WTC11 (cell line): ENCODE data around the gene CACNA1F. TPM values are rescaled to one million over a fixed set of nuclear protein-coding genes. Genes with fewer than 3 reads are reported as not detected.

Experiments used
- ATAC-seq: fragments of 200-7000 bp; cut with Tn5 transposase; 2 replicates; pipeline ENCODE4 v1.10.0; 2021; ENCODE audit warnings: mild to moderate bottlenecking, moderate library complexity
- CTCF ChIA-PET: fragments of 300-600 bp; sonication (Branson Sonifier 250); formaldehyde crosslinking; loops from one replicate; lab custom pipeline; 2021; ENCODE audit warnings: antibody characterized with exemption; lab: Charles Lee
- POLR2A ChIA-PET: fragments of 350-600 bp; sonication (Branson Sonifier 250); formaldehyde crosslinking; loops from one replicate; lab custom pipeline; 2021; ENCODE audit warnings: antibody characterized with exemption; lab: Charles Lee
- DNase-seq: peaks from one replicate; pipeline ENCODE4 v3.0.0; 2021; ENCODE audit warnings: low spot score
- H3K27ac Mint-ChIP-seq: 2 replicates; pipeline ENCODE4 v1.8.0; 2021; ENCODE audit warnings: mixed read lengths
- H3K27me3 Mint-ChIP-seq: 2 replicates; pipeline ENCODE4 v1.8.0; 2021; ENCODE audit warnings: low read depth, mild to moderate bottlenecking, moderate library complexity, mixed read lengths
- H3K36me3 Mint-ChIP-seq: 2 replicates; pipeline ENCODE4 v1.8.0; 2021; ENCODE audit warnings: mixed read lengths
- H3K4me1 Mint-ChIP-seq: 2 replicates; pipeline ENCODE4 v1.8.0; 2022; ENCODE audit warnings: mixed read lengths
- H3K4me3 Mint-ChIP-seq: 2 replicates; pipeline ENCODE4 v1.8.0; 2021; ENCODE audit warnings: mild to moderate bottlenecking, moderate library complexity, mixed read lengths
- H3K9me3 Mint-ChIP-seq: 2 replicates; pipeline ENCODE4 v1.8.0; 2021; ENCODE audit warnings: mixed read lengths
- ESRRA ChIP-seq: sonication (generic); formaldehyde crosslinking; IDR thresholded peaks from 2 replicates; pipeline ENCODE4 v1.8.1; 2022; ENCODE audit warnings: mild to moderate bottlenecking, missing genetic modification reagents, borderline replicate concordance
- FOXK1 ChIP-seq: sonication (generic); formaldehyde crosslinking; IDR thresholded peaks from 2 replicates; pipeline ENCODE4 v1.8.0; 2022; ENCODE audit warnings: mild to moderate bottlenecking, moderate library complexity, missing genetic modification reagents
- GRHL2 ChIP-seq: fragments of 250-450 bp; sonication (Bioruptor Pico); IDR thresholded peaks from 2 replicates; pipeline ENCODE4 v1.8.0; 2022; ENCODE audit warnings: mild to moderate bottlenecking, moderate library complexity; ENCODE audit not compliant: insufficient replicate concordance, severe bottlenecking
- KAT7 ChIP-seq: sonication (generic); formaldehyde crosslinking; IDR thresholded peaks from 2 replicates; pipeline ENCODE4 v1.8.1; 2023; ENCODE audit warnings: missing genetic modification reagents, mild to moderate bottlenecking, borderline replicate concordance
- MYBL2 ChIP-seq: sonication (generic); formaldehyde crosslinking; IDR thresholded peaks from 2 replicates; pipeline ENCODE4 v1.8.1; 2023; ENCODE audit warnings: mild to moderate bottlenecking, moderate library complexity, missing genetic modification reagents
- NFATC4 ChIP-seq: fragments of 250-450 bp; sonication (Bioruptor Pico); IDR thresholded peaks from 2 replicates; pipeline ENCODE4 v1.9.0; 2021; ENCODE audit warnings: mild to moderate bottlenecking
- NFYB ChIP-seq: sonication (generic); formaldehyde crosslinking; conservative IDR thresholded peaks from 2 replicates; pipeline ENCODE4 v1.8.0; 2022; ENCODE audit warnings: low read depth, missing genetic modification reagents
- NR1H2 ChIP-seq: sonication (generic); formaldehyde crosslinking; IDR thresholded peaks from 2 replicates; pipeline ENCODE4 v1.9.0; 2021; ENCODE audit warnings: mild to moderate bottlenecking, moderate library complexity, missing genetic modification reagents
- SMAD3 ChIP-seq: sonication (generic); formaldehyde crosslinking; IDR thresholded peaks from 2 replicates; pipeline ENCODE4 v1.8.0; 2022; ENCODE audit warnings: missing genetic modification reagents, mild to moderate bottlenecking, borderline replicate concordance
- ZBTB21 ChIP-seq: sonication (generic); formaldehyde crosslinking; IDR thresholded peaks from 2 replicates; pipeline ENCODE4 v1.8.1; 2023; ENCODE audit warnings: mild to moderate bottlenecking, missing genetic modification reagents, borderline replicate concordance
- ZNF138 ChIP-seq: sonication (generic); formaldehyde crosslinking; conservative IDR thresholded peaks from 2 replicates; pipeline ENCODE4 v1.8.1; 2022; ENCODE audit warnings: mild to moderate bottlenecking, moderate library complexity, missing genetic modification reagents
- ZNF219 ChIP-seq: sonication (generic); formaldehyde crosslinking; IDR thresholded peaks from 2 replicates; pipeline ENCODE4 v1.8.0; 2023; ENCODE audit warnings: missing genetic modification reagents, mild to moderate bottlenecking, borderline replicate concordance
- ZNF317 ChIP-seq: sonication (generic); formaldehyde crosslinking; IDR thresholded peaks from 2 replicates; pipeline ENCODE4 v1.8.1; 2023; ENCODE audit warnings: low read depth, mild to moderate bottlenecking, moderate library complexity, missing genetic modification reagents, borderline replicate concordance
- ZNF396 ChIP-seq: fragments of 250-450 bp; sonication (Bioruptor Pico); IDR thresholded peaks from 2 replicates; pipeline ENCODE4 v1.8.0; 2021; ENCODE audit warnings: mild to moderate bottlenecking, moderate library complexity, borderline replicate concordance
- total RNA-seq: library from RNA; stranded (reverse); gene quantifications from 3 replicates; pipeline ENCODE4 v1.2.3, GENCODE V29; 2021
- TF ChIP-seq, protein P1 (sequence below): sonication (generic); formaldehyde crosslinking; conservative IDR thresholded peaks from 2 replicates; pipeline ENCODE4 v1.8.1; 2022; ENCODE audit warnings: mild to moderate bottlenecking, missing genetic modification reagents
- TF ChIP-seq, protein P2 (sequence below): sonication (generic); formaldehyde crosslinking; IDR thresholded peaks from 2 replicates; pipeline ENCODE4 v1.8.1; 2022; ENCODE audit warnings: low read depth, mild to moderate bottlenecking, moderate library complexity, missing genetic modification reagents, borderline replicate concordance
- TF ChIP-seq, protein P3 (sequence below): sonication (generic); formaldehyde crosslinking; IDR thresholded peaks from 2 replicates; pipeline ENCODE4 v1.8.0; 2022; ENCODE audit warnings: missing genetic modification reagents
- TF ChIP-seq, protein P4 (sequence below): sonication (generic); formaldehyde crosslinking; IDR thresholded peaks from 2 replicates; pipeline ENCODE4 v1.8.0; 2022; ENCODE audit warnings: mild to moderate bottlenecking, missing genetic modification reagents
- TF ChIP-seq, protein P5 (sequence below): sonication (generic); formaldehyde crosslinking; IDR thresholded peaks from 2 replicates; pipeline ENCODE4 v1.8.0; 2023; ENCODE audit warnings: missing genetic modification reagents
- TF ChIP-seq, protein P6 (sequence below): sonication (generic); formaldehyde crosslinking; conservative IDR thresholded peaks from 2 replicates; pipeline ENCODE4 v1.8.1; 2023; ENCODE audit warnings: mild to moderate bottlenecking, low read depth, missing genetic modification reagents, moderate library complexity
- TF ChIP-seq, protein P7 (sequence below): sonication (generic); formaldehyde crosslinking; IDR thresholded peaks from 2 replicates; pipeline ENCODE4 v1.8.1; 2023; ENCODE audit warnings: mild to moderate bottlenecking, missing genetic modification reagents
- TF ChIP-seq, protein P8 (sequence below): sonication (generic); formaldehyde crosslinking; IDR thresholded peaks from 2 replicates; pipeline ENCODE4 v1.8.1; 2023; ENCODE audit warnings: mild to moderate bottlenecking, missing genetic modification reagents, moderate library complexity
- TF ChIP-seq, protein P9 (sequence below): fragments of 200-600 bp; IDR thresholded peaks from 2 replicates; pipeline ENCODE4 v1.8.0; 2022; ENCODE audit warnings: antibody characterized with exemption

The CACNA1F gene
- total RNA-seq, 1 experiment from 2014 or later, result 1.6 TPM

DNA sequence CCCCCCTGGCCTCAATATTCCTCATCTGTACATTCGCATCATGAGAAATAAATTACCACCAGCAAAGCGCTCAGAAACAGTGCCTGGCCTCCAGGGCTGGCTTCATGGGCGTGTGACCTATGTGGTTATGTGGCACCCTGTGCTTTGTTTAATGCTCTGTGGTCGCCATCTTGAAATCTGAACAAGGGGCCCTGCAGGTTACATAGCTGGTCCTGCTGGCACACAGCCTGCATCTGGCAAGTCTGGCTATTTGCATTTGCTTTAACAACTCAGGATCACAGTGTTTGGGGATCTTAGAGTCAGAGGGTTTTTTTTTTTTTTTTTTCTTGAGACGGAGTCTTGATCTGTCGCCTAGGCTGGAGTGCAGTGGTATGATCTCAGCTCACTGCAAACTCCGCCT lies 21.5 kb upstream of the CACNA1F start:
- no peaks in the 10 kb centered on the region for H3K27me3 Mint-ChIP-seq
- no peak overlapping the region for H3K27ac Mint-ChIP-seq
- H3K4me3 Mint-ChIP-seq, result no peak overlapping the region
- no peaks in the 10 kb centered on the region for H3K4me1 Mint-ChIP-seq
- DNase-seq (no peak), ATAC-seq (no peak)
- no peaks in the 10 kb centered on the region for H3K36me3 Mint-ChIP-seq
- ChIA-PET POLR2A (no interaction called here), CTCF (no interaction called here)
- no peaks in the 10 kb centered on the region for H3K9me3 Mint-ChIP-seq
- TF ChIP-seq ZNF317 (CRISPR knock-in tag) (no peak), SMAD3 (no peak), NFATC4 (CRISPR knock-in tag) (no peak), ZNF138 (CRISPR knock-in tag) (no peak), GRHL2 (CRISPR knock-in tag) (no peak), KAT7 (CRISPR knock-in tag) (no peak), MYBL2 (CRISPR knock-in tag) (no peak), NFYB (no peak)
- TF ChIP-seq, protein P1, sequence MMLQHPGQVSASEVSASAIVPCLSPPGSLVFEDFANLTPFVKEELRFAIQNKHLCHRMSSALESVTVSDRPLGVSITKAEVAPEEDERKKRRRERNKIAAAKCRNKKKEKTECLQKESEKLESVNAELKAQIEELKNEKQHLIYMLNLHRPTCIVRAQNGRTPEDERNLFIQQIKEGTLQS (CRISPR knock-in tag), result no peak
- TF ChIP-seq, protein P2, sequence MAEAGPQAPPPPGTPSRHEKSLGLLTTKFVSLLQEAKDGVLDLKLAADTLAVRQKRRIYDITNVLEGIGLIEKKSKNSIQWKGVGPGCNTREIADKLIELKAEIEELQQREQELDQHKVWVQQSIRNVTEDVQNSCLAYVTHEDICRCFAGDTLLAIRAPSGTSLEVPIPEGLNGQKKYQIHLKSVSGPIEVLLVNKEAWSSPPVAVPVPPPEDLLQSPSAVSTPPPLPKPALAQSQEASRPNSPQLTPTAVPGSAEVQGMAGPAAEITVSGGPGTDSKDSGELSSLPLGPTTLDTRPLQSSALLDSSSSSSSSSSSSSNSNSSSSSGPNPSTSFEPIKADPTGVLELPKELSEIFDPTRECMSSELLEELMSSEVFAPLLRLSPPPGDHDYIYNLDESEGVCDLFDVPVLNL (CRISPR knock-in tag), result no peak
- TF ChIP-seq, protein P3, sequence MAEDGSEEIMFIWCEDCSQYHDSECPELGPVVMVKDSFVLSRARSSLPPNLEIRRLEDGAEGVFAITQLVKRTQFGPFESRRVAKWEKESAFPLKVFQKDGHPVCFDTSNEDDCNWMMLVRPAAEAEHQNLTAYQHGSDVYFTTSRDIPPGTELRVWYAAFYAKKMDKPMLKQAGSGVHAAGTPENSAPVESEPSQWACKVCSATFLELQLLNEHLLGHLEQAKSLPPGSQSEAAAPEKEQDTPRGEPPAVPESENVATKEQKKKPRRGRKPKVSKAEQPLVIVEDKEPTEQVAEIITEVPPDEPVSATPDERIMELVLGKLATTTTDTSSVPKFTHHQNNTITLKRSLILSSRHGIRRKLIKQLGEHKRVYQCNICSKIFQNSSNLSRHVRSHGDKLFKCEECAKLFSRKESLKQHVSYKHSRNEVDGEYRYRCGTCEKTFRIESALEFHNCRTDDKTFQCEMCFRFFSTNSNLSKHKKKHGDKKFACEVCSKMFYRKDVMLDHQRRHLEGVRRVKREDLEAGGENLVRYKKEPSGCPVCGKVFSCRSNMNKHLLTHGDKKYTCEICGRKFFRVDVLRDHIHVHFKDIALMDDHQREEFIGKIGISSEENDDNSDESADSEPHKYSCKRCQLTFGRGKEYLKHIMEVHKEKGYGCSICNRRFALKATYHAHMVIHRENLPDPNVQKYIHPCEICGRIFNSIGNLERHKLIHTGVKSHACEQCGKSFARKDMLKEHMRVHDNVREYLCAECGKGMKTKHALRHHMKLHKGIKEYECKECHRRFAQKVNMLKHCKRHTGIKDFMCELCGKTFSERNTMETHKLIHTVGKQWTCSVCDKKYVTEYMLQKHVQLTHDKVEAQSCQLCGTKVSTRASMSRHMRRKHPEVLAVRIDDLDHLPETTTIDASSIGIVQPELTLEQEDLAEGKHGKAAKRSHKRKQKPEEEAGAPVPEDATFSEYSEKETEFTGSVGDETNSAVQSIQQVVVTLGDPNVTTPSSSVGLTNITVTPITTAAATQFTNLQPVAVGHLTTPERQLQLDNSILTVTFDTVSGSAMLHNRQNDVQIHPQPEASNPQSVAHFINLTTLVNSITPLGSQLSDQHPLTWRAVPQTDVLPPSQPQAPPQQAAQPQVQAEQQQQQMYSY (CRISPR knock-in tag), result no peak
- TF ChIP-seq, protein P4, sequence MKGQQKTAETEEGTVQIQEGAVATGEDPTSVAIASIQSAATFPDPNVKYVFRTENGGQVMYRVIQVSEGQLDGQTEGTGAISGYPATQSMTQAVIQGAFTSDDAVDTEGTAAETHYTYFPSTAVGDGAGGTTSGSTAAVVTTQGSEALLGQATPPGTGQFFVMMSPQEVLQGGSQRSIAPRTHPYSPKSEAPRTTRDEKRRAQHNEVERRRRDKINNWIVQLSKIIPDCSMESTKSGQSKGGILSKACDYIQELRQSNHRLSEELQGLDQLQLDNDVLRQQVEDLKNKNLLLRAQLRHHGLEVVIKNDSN (CRISPR knock-in tag), result no peak
- TF ChIP-seq, protein P5, sequence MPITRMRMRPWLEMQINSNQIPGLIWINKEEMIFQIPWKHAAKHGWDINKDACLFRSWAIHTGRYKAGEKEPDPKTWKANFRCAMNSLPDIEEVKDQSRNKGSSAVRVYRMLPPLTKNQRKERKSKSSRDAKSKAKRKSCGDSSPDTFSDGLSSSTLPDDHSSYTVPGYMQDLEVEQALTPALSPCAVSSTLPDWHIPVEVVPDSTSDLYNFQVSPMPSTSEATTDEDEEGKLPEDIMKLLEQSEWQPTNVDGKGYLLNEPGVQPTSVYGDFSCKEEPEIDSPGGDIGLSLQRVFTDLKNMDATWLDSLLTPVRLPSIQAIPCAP (CRISPR knock-in tag), result no peak

DNA sequence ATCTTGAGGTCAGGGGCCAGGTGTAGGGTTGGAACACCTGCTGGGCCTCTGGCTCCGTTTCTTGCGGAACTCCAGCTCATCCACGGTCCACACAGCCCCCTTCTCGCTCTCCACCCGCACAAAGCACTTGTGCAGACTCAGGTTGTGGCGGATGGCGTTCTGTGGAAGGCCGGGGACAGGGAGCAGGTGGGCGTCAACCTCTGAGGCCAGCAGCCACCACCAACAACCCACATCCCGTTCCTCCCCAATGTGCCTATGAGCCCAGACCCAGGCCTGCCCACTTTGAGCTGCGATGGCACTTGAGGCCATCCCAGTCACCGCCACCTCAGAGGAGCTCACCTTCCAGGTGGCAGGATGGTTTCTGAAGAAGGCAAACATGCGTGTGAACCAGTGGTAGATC lies 18.2 kb upstream of the CACNA1F start:
- ChIA-PET POLR2A (no interaction called here), CTCF (no interaction called here)
- Mint-ChIP-seq H3K27me3 (no peaks in the 10 kb centered on the region), H3K4me3 (no peak overlapping the region), H3K36me3 (no peaks in the 10 kb centered on the region), H3K9me3 (no peaks in the 10 kb centered on the region), H3K27ac (no peak overlapping the region), H3K4me1 (no peaks in the 10 kb centered on the region)
- no peak for DNase-seq
- no peak for ATAC-seq
- TF ChIP-seq, protein P6, sequence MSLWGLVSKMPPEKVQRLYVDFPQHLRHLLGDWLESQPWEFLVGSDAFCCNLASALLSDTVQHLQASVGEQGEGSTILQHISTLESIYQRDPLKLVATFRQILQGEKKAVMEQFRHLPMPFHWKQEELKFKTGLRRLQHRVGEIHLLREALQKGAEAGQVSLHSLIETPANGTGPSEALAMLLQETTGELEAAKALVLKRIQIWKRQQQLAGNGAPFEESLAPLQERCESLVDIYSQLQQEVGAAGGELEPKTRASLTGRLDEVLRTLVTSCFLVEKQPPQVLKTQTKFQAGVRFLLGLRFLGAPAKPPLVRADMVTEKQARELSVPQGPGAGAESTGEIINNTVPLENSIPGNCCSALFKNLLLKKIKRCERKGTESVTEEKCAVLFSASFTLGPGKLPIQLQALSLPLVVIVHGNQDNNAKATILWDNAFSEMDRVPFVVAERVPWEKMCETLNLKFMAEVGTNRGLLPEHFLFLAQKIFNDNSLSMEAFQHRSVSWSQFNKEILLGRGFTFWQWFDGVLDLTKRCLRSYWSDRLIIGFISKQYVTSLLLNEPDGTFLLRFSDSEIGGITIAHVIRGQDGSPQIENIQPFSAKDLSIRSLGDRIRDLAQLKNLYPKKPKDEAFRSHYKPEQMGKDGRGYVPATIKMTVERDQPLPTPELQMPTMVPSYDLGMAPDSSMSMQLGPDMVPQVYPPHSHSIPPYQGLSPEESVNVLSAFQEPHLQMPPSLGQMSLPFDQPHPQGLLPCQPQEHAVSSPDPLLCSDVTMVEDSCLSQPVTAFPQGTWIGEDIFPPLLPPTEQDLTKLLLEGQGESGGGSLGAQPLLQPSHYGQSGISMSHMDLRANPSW (CRISPR knock-in tag), result no peak
- no peak for TF ChIP-seq NR1H2
- TF ChIP-seq, protein P7, sequence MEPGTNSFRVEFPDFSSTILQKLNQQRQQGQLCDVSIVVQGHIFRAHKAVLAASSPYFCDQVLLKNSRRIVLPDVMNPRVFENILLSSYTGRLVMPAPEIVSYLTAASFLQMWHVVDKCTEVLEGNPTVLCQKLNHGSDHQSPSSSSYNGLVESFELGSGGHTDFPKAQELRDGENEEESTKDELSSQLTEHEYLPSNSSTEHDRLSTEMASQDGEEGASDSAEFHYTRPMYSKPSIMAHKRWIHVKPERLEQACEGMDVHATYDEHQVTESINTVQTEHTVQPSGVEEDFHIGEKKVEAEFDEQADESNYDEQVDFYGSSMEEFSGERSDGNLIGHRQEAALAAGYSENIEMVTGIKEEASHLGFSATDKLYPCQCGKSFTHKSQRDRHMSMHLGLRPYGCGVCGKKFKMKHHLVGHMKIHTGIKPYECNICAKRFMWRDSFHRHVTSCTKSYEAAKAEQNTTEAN (CRISPR knock-in tag), result no peak
- TF ChIP-seq, protein P8, sequence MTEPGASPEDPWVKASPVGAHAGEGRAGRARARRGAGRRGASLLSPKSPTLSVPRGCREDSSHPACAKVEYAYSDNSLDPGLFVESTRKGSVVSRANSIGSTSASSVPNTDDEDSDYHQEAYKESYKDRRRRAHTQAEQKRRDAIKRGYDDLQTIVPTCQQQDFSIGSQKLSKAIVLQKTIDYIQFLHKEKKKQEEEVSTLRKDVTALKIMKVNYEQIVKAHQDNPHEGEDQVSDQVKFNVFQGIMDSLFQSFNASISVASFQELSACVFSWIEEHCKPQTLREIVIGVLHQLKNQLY, result no peak
- no peak for TF ChIP-seq ZNF219 (CRISPR knock-in tag)
- no peak for TF ChIP-seq ZNF396 (CRISPR knock-in tag)
- no peak for TF ChIP-seq ZBTB21 (CRISPR knock-in tag)
- TF ChIP-seq, protein P9, sequence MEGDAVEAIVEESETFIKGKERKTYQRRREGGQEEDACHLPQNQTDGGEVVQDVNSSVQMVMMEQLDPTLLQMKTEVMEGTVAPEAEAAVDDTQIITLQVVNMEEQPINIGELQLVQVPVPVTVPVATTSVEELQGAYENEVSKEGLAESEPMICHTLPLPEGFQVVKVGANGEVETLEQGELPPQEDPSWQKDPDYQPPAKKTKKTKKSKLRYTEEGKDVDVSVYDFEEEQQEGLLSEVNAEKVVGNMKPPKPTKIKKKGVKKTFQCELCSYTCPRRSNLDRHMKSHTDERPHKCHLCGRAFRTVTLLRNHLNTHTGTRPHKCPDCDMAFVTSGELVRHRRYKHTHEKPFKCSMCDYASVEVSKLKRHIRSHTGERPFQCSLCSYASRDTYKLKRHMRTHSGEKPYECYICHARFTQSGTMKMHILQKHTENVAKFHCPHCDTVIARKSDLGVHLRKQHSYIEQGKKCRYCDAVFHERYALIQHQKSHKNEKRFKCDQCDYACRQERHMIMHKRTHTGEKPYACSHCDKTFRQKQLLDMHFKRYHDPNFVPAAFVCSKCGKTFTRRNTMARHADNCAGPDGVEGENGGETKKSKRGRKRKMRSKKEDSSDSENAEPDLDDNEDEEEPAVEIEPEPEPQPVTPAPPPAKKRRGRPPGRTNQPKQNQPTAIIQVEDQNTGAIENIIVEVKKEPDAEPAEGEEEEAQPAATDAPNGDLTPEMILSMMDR, result no peak
- no peak for TF ChIP-seq FOXK1 (CRISPR knock-in tag)
- no peak for TF ChIP-seq ESRRA
